Sigmoid colon (tissue), 4 donors: ENCODE data around the gene LIMS2.

ENCODE experiments used
- CTCF ChIP-seq, 4 experiments: fragments of 450-650 bp in 3 of 4; fragments of 200-600 bp in 1 of 4; IDR thresholded peaks; one replicate each; pipeline ENCODE4 v1.5.1; 2016 to 2019; ENCODE audit warnings: antibody characterized with exemption in 4 of 4, mild to moderate bottlenecking in 3 of 4, moderate library complexity in 2 of 4
- EP300 ChIP-seq, 4 donors: sonication (generic); formaldehyde crosslinking; IDR thresholded peaks; one replicate each; pipeline ENCODE4 v1.6.1; 2017; ENCODE audit warnings: antibody characterized with exemption in 4 of 4
- POLR2A ChIP-seq, 2 donors: fragments of 450-650 bp; IDR thresholded peaks; one replicate each; pipeline ENCODE4 v1.6.1; 2016; ENCODE audit warnings: antibody characterized with exemption in 2 of 2, mild to moderate bottlenecking in 2 of 2, moderate library complexity in 2 of 2

- TF ChIP-seq EP300 (IDR thresholded peaks at IDR 0.05): peak; percentile 88 to 98 (median 93)
- no peak for TF ChIP-seq CTCF (IDR thresholded peaks at IDR 0.05)
- no peak for TF ChIP-seq POLR2A (IDR thresholded peaks at IDR 0.05)
These were observed 24.4 kb downstream of the LIMS2 start for GRCh38 chr2:127650785-127651380.
